GM18858 (cell line): ENCODE measurements around the gene ACTR1A.
A peak's percentile ranks its signal among the peaks of the same experiment; 100 is the strongest.
"Not testable (repeated sequence)": the region's sequence is repeated elsewhere in the genome, so short reads cannot be mapped to it uniquely, and the experiment has no call there.

Experiments used
- ATAC-seq: cut with Tn5 transposase; IDR thresholded peaks from one replicate; pipeline ENCODE4 v1.9.1; 2021; ENCODE audit not compliant: unreplicated experiment

The ACTR1A gene

GRCh38 chr10:102515724-102516123 is 13.2 kb upstream of the ACTR1A start:
- no peak for ATAC-seq

GRCh38 chr10:102514487-102515311 is 12.2 kb upstream of the ACTR1A start:
- no peak for ATAC-seq

DNA sequence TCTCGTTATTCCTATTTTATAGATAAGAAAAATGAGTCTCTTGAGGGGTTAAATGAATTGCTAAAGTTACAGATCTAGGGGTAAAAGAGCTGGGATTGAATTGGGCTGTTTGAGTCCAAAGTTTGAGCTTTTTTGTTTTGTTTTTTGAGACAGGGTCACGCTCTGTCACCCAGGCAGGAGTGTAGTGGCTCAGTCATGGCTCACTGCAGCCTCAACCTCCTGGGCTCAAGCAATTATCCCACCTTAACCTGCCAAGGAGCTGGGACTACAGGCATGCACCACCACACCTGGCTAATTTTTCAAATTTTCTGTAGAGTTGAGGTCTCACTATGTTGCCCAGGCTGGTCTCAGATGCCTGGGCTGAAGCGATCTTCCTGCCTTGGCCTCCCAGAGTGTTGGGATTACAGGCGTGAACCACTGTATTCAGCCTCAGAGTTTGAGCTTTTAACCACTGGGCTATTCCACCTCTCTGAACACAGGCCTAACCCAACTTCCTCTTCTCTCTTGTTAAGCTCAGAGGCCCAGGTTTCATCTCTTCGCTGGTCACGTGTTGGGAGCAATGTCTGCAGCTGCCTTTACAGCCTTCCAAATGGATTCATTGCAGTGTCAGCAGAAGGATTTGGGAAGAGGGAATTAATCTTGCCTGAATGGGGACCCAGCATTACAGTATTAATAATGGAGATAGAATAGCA is 9.2 kb upstream of the ACTR1A start:
- peak; percentile 72 for ATAC-seq

- ATAC-seq: no peak
Observed at GRCh38 chr10:102509387-102509786, 6.9 kb upstream of the ACTR1A start.

- no peak for ATAC-seq
Observed at GRCh38 chr10:102508506-102508905, 6.0 kb upstream of the ACTR1A start.

DNA sequence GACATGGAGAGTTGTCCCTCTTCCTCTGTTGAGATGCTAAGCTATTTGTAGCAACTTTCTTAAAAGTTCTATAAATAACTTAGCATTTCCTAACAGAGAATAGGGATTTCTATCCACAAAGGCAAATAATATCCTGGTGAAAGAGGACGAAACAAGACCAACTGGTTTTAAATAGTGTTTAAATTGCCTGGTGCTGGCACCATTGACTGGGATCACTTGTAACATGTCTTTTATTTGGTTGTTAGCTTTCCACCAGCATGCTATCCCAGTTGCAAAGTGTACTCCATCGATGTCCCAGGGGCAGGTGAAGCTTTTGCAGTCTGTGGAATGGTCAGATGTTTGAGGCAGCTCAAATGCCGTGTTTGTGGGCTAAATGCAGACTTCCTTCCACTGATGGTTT is 5.0 kb upstream of the ACTR1A start:
- no peak for ATAC-seq

DNA sequence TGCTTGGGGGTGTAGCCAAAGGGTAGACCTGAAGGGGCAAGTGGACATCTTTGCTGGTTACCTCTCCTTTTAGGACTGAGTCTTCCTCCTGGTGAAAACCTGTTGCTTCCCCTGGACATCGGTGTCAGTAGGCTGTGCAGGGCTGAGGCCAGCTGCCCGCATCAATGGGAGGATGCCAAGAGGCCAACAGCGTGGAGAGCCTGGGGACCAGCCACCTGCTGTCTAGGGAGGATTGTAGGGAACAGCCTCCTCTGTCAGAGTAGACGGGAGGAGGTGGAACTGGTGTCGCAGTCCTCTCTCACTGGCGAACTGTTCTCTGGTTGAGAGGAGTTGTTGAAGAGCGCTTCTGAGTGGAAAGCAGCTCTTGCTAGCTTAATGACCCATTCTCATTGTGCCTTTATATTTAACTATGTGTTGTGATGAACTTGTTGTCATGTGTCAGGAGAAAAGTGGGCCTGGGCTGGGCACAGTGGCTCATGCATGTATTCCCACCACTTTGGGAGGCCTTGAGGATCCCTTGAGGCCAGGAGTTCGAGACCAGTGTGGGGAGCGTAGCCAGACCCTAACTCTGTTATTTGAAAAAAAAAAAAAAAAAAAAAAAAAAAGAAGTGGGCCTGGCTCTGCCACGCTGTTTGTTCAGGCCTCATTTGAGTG is 3.1 kb upstream of the ACTR1A start:
- no peak for ATAC-seq

DNA sequence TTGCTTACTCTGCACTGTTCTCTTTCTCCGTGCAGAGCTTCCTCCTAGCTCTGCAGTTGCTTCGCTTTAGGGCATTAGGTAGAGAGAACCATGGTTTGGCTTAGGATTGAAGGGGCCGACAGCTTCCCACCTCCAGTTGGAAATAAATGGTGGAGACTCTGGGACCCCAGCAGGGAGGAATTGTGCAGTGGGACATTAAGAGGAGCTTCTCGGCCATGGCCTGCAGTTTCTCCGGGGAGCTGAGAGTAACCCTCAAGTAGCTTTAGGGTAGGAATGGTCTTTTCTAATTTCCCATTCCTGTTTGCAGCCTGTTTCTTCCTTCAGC is 2.4 kb upstream of the ACTR1A start:
- no peak for ATAC-seq

DNA sequence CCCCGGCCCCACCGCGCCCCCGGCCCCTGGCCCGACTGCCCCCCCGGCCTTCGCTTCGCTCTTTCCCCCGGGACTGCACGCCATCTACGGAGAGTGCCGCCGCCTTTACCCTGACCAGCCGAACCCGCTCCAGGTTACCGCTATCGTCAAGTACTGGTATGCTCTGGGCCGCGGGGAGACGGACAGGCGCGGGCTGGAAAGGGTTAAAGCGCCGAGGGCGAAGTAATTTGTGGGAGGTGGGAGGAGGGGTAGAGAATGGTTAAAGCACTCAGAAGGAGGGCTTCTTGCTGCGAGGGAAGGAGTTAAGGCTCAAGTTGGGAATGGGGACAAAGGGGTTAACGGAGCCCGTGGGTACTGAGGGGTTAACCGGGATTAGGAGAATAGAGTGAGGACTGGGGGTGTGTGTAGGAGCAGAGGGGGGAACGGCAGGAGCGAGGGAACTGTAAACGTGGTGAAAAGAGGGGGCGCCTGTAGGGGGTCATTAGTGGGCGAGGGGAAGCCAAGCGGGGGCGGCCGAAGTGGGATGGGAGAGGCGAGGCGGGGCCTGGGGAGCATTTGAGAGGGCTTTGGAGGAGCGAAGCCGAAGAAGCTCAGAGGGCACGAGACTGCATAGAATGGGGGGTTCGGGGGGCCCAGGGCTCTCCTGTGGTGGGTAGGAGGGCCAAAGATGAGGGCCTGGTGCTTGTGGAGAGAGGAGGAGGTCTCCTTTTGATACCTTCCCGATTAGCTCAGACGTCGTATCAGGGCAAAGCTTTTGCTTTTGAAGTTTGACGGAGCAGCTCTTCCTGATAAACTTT is 1.9 kb upstream of the ACTR1A start:
- no peak for ATAC-seq

- ATAC-seq: peak; percentile 46
Observed at GRCh38 chr10:102503264-102504178, 1.0 kb upstream of the ACTR1A start, which contains the start of gene SUFU. Gene SUFU (plus strand): TSS chr10:102503972. CDS start chr10:102504153, 181 bp downstream.

- ATAC-seq: peak; percentile 50
Observed at GRCh38 chr10:102502029-102502336, 529 bp downstream of the ACTR1A start.

GRCh38 chr10:102501201-102502028 is 1.1 kb downstream of the ACTR1A start:
- ATAC-seq: no peak

GRCh38 chr10:102500686-102501085 is 1.8 kb downstream of the ACTR1A start:
- not testable (repeated sequence) for ATAC-seq

DNA sequence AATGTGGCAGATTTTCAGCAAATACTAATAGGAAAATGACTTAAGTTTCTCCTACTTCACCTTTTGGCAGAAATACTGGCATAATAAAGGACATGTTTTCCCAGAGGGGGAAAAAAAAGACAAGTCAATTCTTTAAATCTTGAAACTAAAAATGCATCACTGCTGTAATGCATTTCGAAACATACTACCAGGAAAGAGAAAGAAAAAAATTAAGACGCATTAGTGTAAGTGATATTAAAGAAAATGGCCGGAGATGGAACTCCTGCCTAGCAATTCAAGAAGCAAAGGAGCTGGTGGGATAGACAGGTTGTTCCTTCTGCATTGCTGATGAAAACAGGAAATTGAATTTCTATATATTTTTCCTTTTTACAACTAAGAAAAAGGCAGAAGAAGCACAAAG is 3.2 kb downstream of the ACTR1A start:
- ATAC-seq: no peak

GRCh38 chr10:102497545-102497944 is 5.0 kb downstream of the ACTR1A start:
- ATAC-seq: no peak

GRCh38 chr10:102493771-102494170 is 8.7 kb downstream of the ACTR1A start:
- no peak for ATAC-seq

- ATAC-seq: no peak
Observed at GRCh38 chr10:102492983-102493382, 9.5 kb downstream of the ACTR1A start.

DNA sequence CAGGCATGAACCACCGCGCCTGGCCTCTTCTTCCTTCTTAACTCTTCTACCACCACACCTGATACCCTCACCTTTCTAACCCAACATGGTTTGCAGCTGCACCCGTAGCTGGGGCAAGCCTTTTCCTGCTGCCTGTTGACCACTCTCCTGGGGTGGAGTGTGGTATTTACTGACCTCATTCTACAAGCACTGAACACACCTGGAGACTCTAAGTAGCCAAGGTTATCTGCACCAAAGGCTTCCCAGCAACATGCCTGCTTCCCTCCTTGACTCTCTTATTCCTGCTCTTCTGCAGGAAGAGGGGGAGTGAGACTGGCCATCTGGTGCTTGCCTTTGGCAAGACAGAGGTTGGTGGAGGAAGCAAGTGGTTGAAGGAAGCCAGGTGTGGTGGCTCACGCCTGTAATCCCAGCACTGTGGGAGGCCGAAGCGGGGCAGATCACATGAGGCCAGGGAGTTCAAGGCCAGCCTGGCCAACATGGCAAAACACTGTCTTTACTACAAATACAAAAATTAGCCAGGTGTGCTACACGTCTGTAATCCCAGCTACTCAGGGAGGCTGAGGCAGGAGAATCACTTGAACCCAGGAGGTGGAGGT is 10.1 kb downstream of the ACTR1A start:
- no peak for ATAC-seq

DNA sequence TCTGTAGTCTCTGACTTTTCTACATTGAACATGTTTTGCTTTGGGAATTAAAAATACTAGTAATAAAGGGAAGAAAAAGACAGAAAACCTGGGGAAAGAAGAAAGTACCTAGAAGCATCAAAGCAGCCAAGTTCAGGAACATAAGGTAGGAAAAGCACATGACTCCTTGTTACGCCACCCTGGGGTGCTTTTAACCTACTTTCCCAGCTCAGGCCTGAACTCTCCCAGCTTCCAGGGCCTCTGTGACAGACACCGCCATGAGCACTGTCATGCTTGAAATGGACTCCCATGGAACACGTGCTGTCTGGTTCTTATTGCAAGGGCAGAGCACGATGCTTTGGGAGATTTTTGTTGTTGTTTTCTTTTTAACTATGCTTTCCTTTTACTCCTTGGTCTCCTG is 11.4 kb downstream of the ACTR1A start:
- no peak for ATAC-seq
